MM.1S (cell line): ENCODE data around the gene LRRC4C.

Experiments used
- EZH2 ChIP-seq: fragments of 300-600 bp; sonication (generic); optimal IDR thresholded peaks from 2 replicates; pipeline ENCODE3; 2017; ENCODE audit warnings: low read depth, mild to moderate bottlenecking, antibody characterized with exemption, low read length, mixed read lengths
- EZH2phosphoT487 ChIP-seq: fragments of 300-600 bp; sonication (generic); IDR thresholded peaks from 2 replicates; pipeline ENCODE4 v1.6.1; 2018; ENCODE audit warnings: antibody characterized with exemption, low read length
- TF ChIP-seq, protein P1 (sequence below): fragments of 300-600 bp; sonication (generic); IDR thresholded peaks from 2 replicates; pipeline ENCODE4 v1.5.1; 2016; ENCODE audit warnings: antibody characterized with exemption, low read length, mixed read lengths

DNA sequence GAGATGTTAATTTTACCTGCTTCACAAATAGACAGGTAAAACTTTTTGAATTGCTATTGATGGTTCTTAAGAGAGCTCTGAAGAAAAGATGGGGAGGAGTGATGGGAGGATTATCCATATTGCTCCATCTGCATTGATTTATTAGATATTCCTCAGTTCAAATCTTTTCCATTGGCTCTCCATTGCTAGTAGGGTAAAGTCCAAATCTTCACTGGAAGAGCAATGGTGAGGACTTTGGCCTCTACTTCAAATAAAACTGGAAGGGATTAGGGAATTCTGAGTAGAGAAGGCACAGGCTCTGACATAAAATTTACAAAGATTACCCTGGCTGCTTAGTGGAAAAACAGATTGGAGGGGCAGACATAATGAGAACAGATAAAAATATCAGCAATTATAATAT is 1024.1 kb downstream of the LRRC4C start:
- TF ChIP-seq, protein P1, sequence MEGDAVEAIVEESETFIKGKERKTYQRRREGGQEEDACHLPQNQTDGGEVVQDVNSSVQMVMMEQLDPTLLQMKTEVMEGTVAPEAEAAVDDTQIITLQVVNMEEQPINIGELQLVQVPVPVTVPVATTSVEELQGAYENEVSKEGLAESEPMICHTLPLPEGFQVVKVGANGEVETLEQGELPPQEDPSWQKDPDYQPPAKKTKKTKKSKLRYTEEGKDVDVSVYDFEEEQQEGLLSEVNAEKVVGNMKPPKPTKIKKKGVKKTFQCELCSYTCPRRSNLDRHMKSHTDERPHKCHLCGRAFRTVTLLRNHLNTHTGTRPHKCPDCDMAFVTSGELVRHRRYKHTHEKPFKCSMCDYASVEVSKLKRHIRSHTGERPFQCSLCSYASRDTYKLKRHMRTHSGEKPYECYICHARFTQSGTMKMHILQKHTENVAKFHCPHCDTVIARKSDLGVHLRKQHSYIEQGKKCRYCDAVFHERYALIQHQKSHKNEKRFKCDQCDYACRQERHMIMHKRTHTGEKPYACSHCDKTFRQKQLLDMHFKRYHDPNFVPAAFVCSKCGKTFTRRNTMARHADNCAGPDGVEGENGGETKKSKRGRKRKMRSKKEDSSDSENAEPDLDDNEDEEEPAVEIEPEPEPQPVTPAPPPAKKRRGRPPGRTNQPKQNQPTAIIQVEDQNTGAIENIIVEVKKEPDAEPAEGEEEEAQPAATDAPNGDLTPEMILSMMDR = no peak
- TF ChIP-seq EZH2phosphoT487 (no peak), EZH2 (no peak)
